ENCODE measurements around the gene RNF213. TPM values are rescaled to one million over a fixed set of nuclear protein-coding genes. Genes with fewer than 3 reads are reported as not detected.
"Not testable (repeated sequence)": the region's sequence is repeated elsewhere in the genome, so short reads cannot be mapped to it uniquely, and the experiment has no call there.

The RNF213 gene
- total RNA-seq, 1 experiment from 2014 or later, result 117 TPM

- in situ Hi-C loops (cut with HindIII; ENCODE audit: low pct_unique_long_range_greater_than_20kb, low sequenced_read_pairs), result no loop called here
- DNase-seq (ENCODE audit: low read depth, low spot score), result no peak
These were observed 1.2 kb downstream of the RNF213 start for GRCh38 chr17:80261895-80262279.

GRCh38 chr17:80262291-80262690, 1.6 kb downstream of the RNF213 start:
- no peak for DNase-seq (ENCODE audit: low read depth, low spot score)
- in situ Hi-C loops (cut with HindIII; ENCODE audit: low pct_unique_long_range_greater_than_20kb, low sequenced_read_pairs), result no loop called here

- in situ Hi-C loops (cut with HindIII; ENCODE audit: low pct_unique_long_range_greater_than_20kb, low sequenced_read_pairs), result no loop called here
- DNase-seq (ENCODE audit: low read depth, low spot score), result no peak
These were observed 2.2 kb downstream of the RNF213 start for GRCh38 chr17:80262775-80263244.

GRCh38 chr17:80263253-80264204, 2.9 kb downstream of the RNF213 start:
- peak; percentile 86 for DNase-seq (ENCODE audit: low read depth, low spot score)

GRCh38 chr17:80264205-80265075, 3.8 kb downstream of the RNF213 start:
- in situ Hi-C loops (cut with HindIII; ENCODE audit: low pct_unique_long_range_greater_than_20kb, low sequenced_read_pairs), result no loop called here
- no peak for DNase-seq (ENCODE audit: low read depth, low spot score)

More at GRCh38 chr17:80263253-80264204, 2.9 kb downstream of the RNF213 start:
- in situ Hi-C loops (cut with HindIII; ENCODE audit: low pct_unique_long_range_greater_than_20kb, low sequenced_read_pairs), result no loop called here

GRCh38 chr17:80265205-80266068, 4.8 kb downstream of the RNF213 start:
- no peak for DNase-seq (ENCODE audit: low read depth, low spot score)
- in situ Hi-C loops (cut with HindIII; ENCODE audit: low pct_unique_long_range_greater_than_20kb, low sequenced_read_pairs), result no loop called here

- in situ Hi-C loops (cut with HindIII; ENCODE audit: low pct_unique_long_range_greater_than_20kb, low sequenced_read_pairs), result no loop called here
- DNase-seq (ENCODE audit: low read depth, low spot score), result no peak
These were observed 6.7 kb downstream of the RNF213 start for GRCh38 chr17:80267391-80267790.

- in situ Hi-C loops (cut with HindIII; ENCODE audit: low pct_unique_long_range_greater_than_20kb, low sequenced_read_pairs), result no loop called here
- DNase-seq (ENCODE audit: low read depth, low spot score), result no peak
These were observed 7.8 kb downstream of the RNF213 start for GRCh38 chr17:80268427-80268826.

- no peak for DNase-seq (ENCODE audit: low read depth, low spot score)
- in situ Hi-C loops (cut with HindIII; ENCODE audit: low pct_unique_long_range_greater_than_20kb, low sequenced_read_pairs), result no loop called here
These were observed 8.8 kb downstream of the RNF213 start for GRCh38 chr17:80269405-80269807.

GRCh38 chr17:80270104-80270503, 9.5 kb downstream of the RNF213 start:
- in situ Hi-C loops (cut with HindIII; ENCODE audit: low pct_unique_long_range_greater_than_20kb, low sequenced_read_pairs), result no loop called here
- DNase-seq (ENCODE audit: low read depth, low spot score), result no peak

GRCh38 chr17:80270836-80271235, 10.2 kb downstream of the RNF213 start:
- in situ Hi-C loops (cut with HindIII; ENCODE audit: low pct_unique_long_range_greater_than_20kb, low sequenced_read_pairs), result no loop called here
- peak; percentile 90 for DNase-seq (ENCODE audit: low read depth, low spot score)

- no peak for DNase-seq (ENCODE audit: low read depth, low spot score)
- in situ Hi-C loops (cut with HindIII; ENCODE audit: low pct_unique_long_range_greater_than_20kb, low sequenced_read_pairs), result no loop called here
These were observed 11.7 kb downstream of the RNF213 start for GRCh38 chr17:80272366-80272765.

GRCh38 chr17:80274331-80274730, 13.7 kb downstream of the RNF213 start:
- no peak for DNase-seq (ENCODE audit: low read depth, low spot score)
- in situ Hi-C loops (cut with HindIII; ENCODE audit: low pct_unique_long_range_greater_than_20kb, low sequenced_read_pairs), result no loop called here

GRCh38 chr17:80274871-80275449, 14.3 kb downstream of the RNF213 start:
- in situ Hi-C loops (cut with HindIII; ENCODE audit: low pct_unique_long_range_greater_than_20kb, low sequenced_read_pairs), result no loop called here
- DNase-seq (ENCODE audit: low read depth, low spot score), result no peak

- in situ Hi-C loops (cut with HindIII; ENCODE audit: low pct_unique_long_range_greater_than_20kb, low sequenced_read_pairs), result not testable (repeated sequence)
These were observed 15.2 kb downstream of the RNF213 start for GRCh38 chr17:80275857-80276256.

GRCh38 chr17:80277751-80278671, 17.4 kb downstream of the RNF213 start:
- in situ Hi-C loops (cut with HindIII; ENCODE audit: low pct_unique_long_range_greater_than_20kb, low sequenced_read_pairs), result no loop called here
- DNase-seq (ENCODE audit: low read depth, low spot score), result peak; percentile 83

More at GRCh38 chr17:80275857-80276256, 15.2 kb downstream of the RNF213 start:
- not testable (repeated sequence) for DNase-seq (ENCODE audit: low read depth, low spot score)
